ENCODE results near the gene PIANP. TPM values are rescaled to one million over a fixed set of nuclear protein-coding genes. Genes with fewer than 3 reads are reported as not detected.

Gene PIANP
- total RNA-seq, 2 donors from 2014 or later = 2.6 to 7.1 TPM

DNA sequence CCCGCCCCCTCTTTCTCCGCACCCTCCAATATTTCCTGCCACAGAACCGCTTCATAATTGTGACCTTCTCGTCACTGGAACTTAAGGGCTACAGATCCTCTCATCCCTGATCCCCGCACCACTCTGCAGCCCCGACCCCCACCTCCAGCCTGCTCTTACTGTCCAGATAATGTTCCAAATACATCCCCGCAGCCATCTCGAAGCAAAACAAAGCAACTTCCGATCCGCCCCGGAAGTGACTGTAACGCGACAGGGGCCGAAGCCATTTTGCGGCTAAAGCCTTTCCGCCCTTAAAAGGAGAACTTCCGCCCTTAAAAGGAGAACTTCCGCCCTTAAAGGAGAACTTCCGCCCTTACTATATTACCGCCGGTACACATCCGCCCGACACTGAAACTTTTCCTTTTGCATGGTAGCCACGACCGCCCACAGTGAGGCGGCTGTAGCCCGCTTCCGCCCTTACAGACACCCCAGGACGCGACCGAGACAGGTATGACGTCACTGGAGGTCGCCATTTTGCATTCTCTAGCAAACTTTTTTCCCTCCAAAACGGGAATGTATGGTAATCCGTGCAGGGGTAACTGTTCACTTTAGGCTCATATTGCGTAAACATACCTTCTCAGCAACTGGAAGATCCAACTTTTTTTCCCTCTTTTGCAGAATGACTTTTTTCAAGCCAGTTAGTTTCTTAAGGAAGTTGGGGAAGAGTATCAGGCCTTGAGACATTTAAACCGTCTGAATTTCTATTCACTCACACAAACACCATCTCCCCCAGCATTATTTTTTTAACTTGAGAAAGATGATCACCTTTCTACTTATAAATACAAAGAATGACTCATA, 37.5 kb downstream of the PIANP start, which contains the start of gene ING4:
Gene ING4 (minus strand): TSS at position 214 of the 837 bp plus-strand sequence. CDS start 18 bp downstream, at position 196.
- Mint-ChIP-seq H3K36me3 (ENCODE audit: low read depth) (peaks cover 30% of the 10 kb centered on the region), H3K9me3 (no peaks in the 10 kb centered on the region), H3K27me3 (ENCODE audit: insufficient read depth) (no peaks in the 10 kb centered on the region), H3K4me1 (peaks cover 10% of the 10 kb centered on the region), H3K4me3 (peak within 1 kb of the TSS; percentile 83), H3K27ac (peak within 1 kb of the TSS; percentile 98)
- 0 to 3% methylated on average over 14 to 37 of the region's 37 CpGs for WGBS, 2 experiments (ENCODE audit: insufficient coverage in 1 of 2, insufficient read length in 1 of 2)
- peak within 1 kb of the TSS; percentile 85 for H3K9ac ChIP-seq (ENCODE audit: extremely low read depth, low read length, poor library complexity, severe bottlenecking)
- H3K9me3 ChIP-seq (ENCODE audit: control insufficient read depth, low read length) = no peaks in the 10 kb centered on the region
- TF ChIP-seq, protein P1, sequence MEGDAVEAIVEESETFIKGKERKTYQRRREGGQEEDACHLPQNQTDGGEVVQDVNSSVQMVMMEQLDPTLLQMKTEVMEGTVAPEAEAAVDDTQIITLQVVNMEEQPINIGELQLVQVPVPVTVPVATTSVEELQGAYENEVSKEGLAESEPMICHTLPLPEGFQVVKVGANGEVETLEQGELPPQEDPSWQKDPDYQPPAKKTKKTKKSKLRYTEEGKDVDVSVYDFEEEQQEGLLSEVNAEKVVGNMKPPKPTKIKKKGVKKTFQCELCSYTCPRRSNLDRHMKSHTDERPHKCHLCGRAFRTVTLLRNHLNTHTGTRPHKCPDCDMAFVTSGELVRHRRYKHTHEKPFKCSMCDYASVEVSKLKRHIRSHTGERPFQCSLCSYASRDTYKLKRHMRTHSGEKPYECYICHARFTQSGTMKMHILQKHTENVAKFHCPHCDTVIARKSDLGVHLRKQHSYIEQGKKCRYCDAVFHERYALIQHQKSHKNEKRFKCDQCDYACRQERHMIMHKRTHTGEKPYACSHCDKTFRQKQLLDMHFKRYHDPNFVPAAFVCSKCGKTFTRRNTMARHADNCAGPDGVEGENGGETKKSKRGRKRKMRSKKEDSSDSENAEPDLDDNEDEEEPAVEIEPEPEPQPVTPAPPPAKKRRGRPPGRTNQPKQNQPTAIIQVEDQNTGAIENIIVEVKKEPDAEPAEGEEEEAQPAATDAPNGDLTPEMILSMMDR (conservative IDR thresholded peaks at IDR 0.05) = no peak
- DNase-seq = peak; percentile 99
- H3K4me1 ChIP-seq (ENCODE audit: control insufficient read depth, insufficient read depth, low read length) = peaks cover 2% of the 10 kb centered on the region
- H3K36me3 ChIP-seq (ENCODE audit: control insufficient read depth, insufficient read depth, low read length) = peaks cover 23% of the 10 kb centered on the region
- H3K4me3 ChIP-seq (ENCODE audit: low read length) = peak within 1 kb of the TSS; percentile 90
- peak within 1 kb of the TSS; percentile 89 for H3K27ac ChIP-seq (ENCODE audit: low read depth, low read length)
- H3K27me3 ChIP-seq (ENCODE audit: control insufficient read depth, insufficient read depth, low read length, poor library complexity, severe bottlenecking) = no peaks in the 10 kb centered on the region

DNA sequence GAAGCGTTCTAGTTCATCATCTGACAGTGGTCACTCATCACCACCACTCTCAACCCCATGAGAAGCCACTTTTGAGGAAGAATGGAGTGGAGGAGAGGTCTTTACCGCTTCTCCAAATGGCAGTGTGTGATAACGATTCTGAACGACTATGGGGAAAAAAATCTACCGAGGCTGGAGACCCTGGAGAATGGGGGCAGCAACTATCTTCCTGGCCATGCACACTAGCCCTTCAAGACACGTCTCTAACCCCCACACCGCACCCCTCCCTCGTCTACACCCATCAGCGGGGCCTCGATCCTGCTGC, 38.1 kb downstream of the PIANP start:
- peaks cover 17% of the 10 kb centered on the region for H3K36me3 ChIP-seq (ENCODE audit: control insufficient read depth, insufficient read depth, low read length)
- peaks cover 10% of the 10 kb centered on the region for H3K4me1 Mint-ChIP-seq
- no peaks in the 10 kb centered on the region for H3K27me3 Mint-ChIP-seq (ENCODE audit: insufficient read depth)
- no peaks in the 10 kb centered on the region for H3K9me3 ChIP-seq (ENCODE audit: control insufficient read depth, low read length)
- no peaks in the 10 kb centered on the region for H3K9me3 Mint-ChIP-seq
- H3K27ac Mint-ChIP-seq = peak overlapping the region; percentile 98
- H3K36me3 Mint-ChIP-seq (ENCODE audit: low read depth) = peaks cover 26% of the 10 kb centered on the region
- 0 to 2% methylated on average over 3 to 10 of the region's 10 CpGs for WGBS, 2 experiments (ENCODE audit: insufficient coverage in 1 of 2, insufficient read length in 1 of 2)
- TF ChIP-seq, protein P1 (conservative IDR thresholded peaks at IDR 0.05) = no peak
- DNase-seq = no peak
- H3K4me3 Mint-ChIP-seq = peak overlapping the region; percentile 83
- no peaks in the 10 kb centered on the region for H3K27me3 ChIP-seq (ENCODE audit: control insufficient read depth, insufficient read depth, low read length, poor library complexity, severe bottlenecking)
- peaks cover 2% of the 10 kb centered on the region for H3K4me1 ChIP-seq (ENCODE audit: control insufficient read depth, insufficient read depth, low read length)
- peak overlapping the region; percentile 85 for H3K9ac ChIP-seq (ENCODE audit: extremely low read depth, low read length, poor library complexity, severe bottlenecking)
- H3K27ac ChIP-seq (ENCODE audit: low read depth, low read length) = peak overlapping the region; percentile 89
- peak overlapping the region; percentile 90 for H3K4me3 ChIP-seq (ENCODE audit: low read length)

DNA sequence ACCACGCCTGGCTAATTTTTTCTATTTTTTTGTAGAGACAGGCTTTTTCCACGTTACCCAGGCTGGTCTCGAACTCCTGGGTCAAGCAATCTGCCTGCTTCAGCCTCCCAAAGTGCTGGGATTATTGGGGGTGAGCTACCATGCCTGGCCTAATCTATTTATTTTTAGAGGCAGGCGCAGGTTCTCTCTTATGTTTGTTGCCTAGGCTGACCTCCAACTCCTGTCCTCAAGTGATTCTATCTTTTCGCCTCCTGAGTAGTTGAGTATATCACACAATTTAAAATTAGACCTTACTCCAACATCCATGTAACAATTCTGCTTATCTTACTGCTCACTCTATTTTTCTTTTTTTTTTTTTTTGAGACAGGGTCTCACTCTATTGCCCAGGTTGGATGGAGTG, 46.6 kb downstream of the PIANP start:
- no peaks in the 10 kb centered on the region for H3K4me1 Mint-ChIP-seq
- peaks cover 73% of the 10 kb centered on the region for H3K36me3 Mint-ChIP-seq (ENCODE audit: low read depth)
- no peaks in the 10 kb centered on the region for H3K4me1 ChIP-seq (ENCODE audit: control insufficient read depth, insufficient read depth, low read length)
- H3K27ac Mint-ChIP-seq = peak overlapping the region; percentile 2
- H3K9me3 ChIP-seq (ENCODE audit: control insufficient read depth, low read length) = no peaks in the 10 kb centered on the region
- H3K9ac ChIP-seq (ENCODE audit: extremely low read depth, low read length, poor library complexity, severe bottlenecking) = no peak overlapping the region
- peaks cover 50% of the 10 kb centered on the region for H3K36me3 ChIP-seq (ENCODE audit: control insufficient read depth, insufficient read depth, low read length)
- TF ChIP-seq, protein P1 (conservative IDR thresholded peaks at IDR 0.05) = no peak
- DNase-seq = no peak
- H3K27me3 Mint-ChIP-seq (ENCODE audit: insufficient read depth) = no peaks in the 10 kb centered on the region
- no peaks in the 10 kb centered on the region for H3K9me3 Mint-ChIP-seq
- no peak overlapping the region for H3K27ac ChIP-seq (ENCODE audit: low read depth, low read length)
- H3K4me3 ChIP-seq (ENCODE audit: low read length) = no peak overlapping the region
- 88 to 93% methylated on average over 4 to 5 of the region's 5 CpGs for WGBS, 2 experiments (ENCODE audit: insufficient coverage in 1 of 2, insufficient read length in 1 of 2)
- H3K27me3 ChIP-seq (ENCODE audit: control insufficient read depth, insufficient read depth, low read length, poor library complexity, severe bottlenecking) = no peaks in the 10 kb centered on the region
- H3K4me3 Mint-ChIP-seq = no peak overlapping the region
